Measurements from ENCODE around the gene KMT2C.

Gene KMT2C

DNA sequence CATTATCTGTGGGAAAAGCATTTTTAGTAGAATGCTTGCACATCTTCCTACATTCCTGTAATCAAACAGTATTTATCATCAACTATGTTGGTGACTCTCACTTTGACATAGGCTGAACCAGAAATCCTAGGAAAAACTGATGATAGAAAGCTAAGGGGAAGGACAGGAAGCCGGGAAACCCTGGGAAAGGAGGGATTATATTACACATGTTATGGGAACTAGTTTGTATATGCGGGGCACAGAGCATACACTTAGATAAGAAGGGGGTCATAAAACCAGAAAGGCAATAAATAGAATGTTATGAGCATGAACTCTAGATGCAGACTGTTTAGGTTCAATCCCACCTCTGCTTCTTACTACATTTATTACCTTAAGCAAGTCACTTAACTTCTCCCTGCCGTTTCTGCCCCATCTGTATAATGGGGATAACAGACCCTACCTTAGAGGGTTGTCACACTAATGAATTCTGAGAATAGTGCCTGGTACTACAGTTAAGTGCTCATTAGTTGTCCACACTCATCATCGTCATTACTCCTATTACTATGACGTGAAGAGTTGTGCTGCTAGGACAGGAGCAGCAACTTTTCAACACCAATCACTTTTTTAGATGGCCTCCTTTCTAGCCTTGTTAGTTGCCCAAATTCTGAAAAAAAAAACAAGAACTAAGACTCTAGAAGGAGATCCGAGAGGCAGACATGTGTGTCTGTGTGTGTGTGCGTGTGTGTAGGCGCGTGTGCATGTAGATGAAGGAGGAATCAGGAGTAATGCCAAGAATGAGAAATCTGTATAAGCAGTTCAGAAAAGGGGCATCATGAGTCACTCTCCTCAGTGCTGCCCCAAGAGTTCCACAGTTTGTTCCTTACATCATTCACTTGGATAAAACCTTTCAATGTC lies 52.2 kb downstream of the KMT2C start:
- TF ChIP-seq EGR1 (IDR thresholded peaks at IDR 0.05) (no peak), RAD21 (IDR thresholded peaks at IDR 0.05; ENCODE audit: low read depth) (no peak), EP300 (IDR thresholded peaks at IDR 0.05; ENCODE audit: borderline replicate concordance) (no peak), CEBPB (IDR thresholded peaks at IDR 0.05) (no peak), ZBTB7A (IDR thresholded peaks at IDR 0.05; ENCODE audit: low read depth) (no peak), CREB1 (IDR thresholded peaks at IDR 0.05; ENCODE audit: low read depth) (no peak), TEAD4 (IDR thresholded peaks at IDR 0.05) (no peak), NFIC (IDR thresholded peaks at IDR 0.05) (no peak), USF1 (IDR thresholded peaks at IDR 0.05) (no peak)
- TF ChIP-seq, protein P1, sequence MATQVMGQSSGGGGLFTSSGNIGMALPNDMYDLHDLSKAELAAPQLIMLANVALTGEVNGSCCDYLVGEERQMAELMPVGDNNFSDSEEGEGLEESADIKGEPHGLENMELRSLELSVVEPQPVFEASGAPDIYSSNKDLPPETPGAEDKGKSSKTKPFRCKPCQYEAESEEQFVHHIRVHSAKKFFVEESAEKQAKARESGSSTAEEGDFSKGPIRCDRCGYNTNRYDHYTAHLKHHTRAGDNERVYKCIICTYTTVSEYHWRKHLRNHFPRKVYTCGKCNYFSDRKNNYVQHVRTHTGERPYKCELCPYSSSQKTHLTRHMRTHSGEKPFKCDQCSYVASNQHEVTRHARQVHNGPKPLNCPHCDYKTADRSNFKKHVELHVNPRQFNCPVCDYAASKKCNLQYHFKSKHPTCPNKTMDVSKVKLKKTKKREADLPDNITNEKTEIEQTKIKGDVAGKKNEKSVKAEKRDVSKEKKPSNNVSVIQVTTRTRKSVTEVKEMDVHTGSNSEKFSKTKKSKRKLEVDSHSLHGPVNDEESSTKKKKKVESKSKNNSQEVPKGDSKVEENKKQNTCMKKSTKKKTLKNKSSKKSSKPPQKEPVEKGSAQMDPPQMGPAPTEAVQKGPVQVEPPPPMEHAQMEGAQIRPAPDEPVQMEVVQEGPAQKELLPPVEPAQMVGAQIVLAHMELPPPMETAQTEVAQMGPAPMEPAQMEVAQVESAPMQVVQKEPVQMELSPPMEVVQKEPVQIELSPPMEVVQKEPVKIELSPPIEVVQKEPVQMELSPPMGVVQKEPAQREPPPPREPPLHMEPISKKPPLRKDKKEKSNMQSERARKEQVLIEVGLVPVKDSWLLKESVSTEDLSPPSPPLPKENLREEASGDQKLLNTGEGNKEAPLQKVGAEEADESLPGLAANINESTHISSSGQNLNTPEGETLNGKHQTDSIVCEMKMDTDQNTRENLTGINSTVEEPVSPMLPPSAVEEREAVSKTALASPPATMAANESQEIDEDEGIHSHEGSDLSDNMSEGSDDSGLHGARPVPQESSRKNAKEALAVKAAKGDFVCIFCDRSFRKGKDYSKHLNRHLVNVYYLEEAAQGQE (IDR thresholded peaks at IDR 0.05; ENCODE audit: low read depth) = no peak
- TF ChIP-seq, protein P2, sequence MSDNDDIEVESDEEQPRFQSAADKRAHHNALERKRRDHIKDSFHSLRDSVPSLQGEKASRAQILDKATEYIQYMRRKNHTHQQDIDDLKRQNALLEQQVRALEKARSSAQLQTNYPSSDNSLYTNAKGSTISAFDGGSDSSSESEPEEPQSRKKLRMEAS (IDR thresholded peaks at IDR 0.05) = no peak

- TF ChIP-seq TCF12 (IDR thresholded peaks at IDR 0.05; ENCODE audit: low read depth) = no peak
- TF ChIP-seq CREB1 (IDR thresholded peaks at IDR 0.05; ENCODE audit: low read depth) = no peak
- TF ChIP-seq RAD21 (IDR thresholded peaks at IDR 0.05; ENCODE audit: low read depth) = no peak
- TF ChIP-seq NFIC (IDR thresholded peaks at IDR 0.05) = no peak
- TF ChIP-seq EP300 (IDR thresholded peaks at IDR 0.05; ENCODE audit: borderline replicate concordance) = no peak
- TF ChIP-seq ZBTB7A (IDR thresholded peaks at IDR 0.05; ENCODE audit: low read depth) = no peak
- no peak for TF ChIP-seq TEAD4 (IDR thresholded peaks at IDR 0.05)
- no peak for TF ChIP-seq USF1 (IDR thresholded peaks at IDR 0.05)
Measured at GRCh38 chr7:152382244-152382643, 53.6 kb downstream of the KMT2C start.

GRCh38 chr7:152370297-152370696 lies 65.5 kb downstream of the KMT2C start:
- TF ChIP-seq CEBPB (IDR thresholded peaks at IDR 0.05) (no peak), ZBTB7A (IDR thresholded peaks at IDR 0.05; ENCODE audit: low read depth) (no peak), EP300 (IDR thresholded peaks at IDR 0.05; ENCODE audit: borderline replicate concordance) (no peak), EGR1 (IDR thresholded peaks at IDR 0.05) (no peak), RAD21 (IDR thresholded peaks at IDR 0.05; ENCODE audit: low read depth) (no peak), USF1 (IDR thresholded peaks at IDR 0.05) (no peak)
- TF ChIP-seq, protein P2 (IDR thresholded peaks at IDR 0.05) = no peak
- TF ChIP-seq, protein P1 (IDR thresholded peaks at IDR 0.05; ENCODE audit: low read depth) = no peak

- TF ChIP-seq EGR1 (IDR thresholded peaks at IDR 0.05) (no peak), CEBPB (IDR thresholded peaks at IDR 0.05) (no peak), CREB1 (IDR thresholded peaks at IDR 0.05; ENCODE audit: low read depth) (no peak)
Measured at GRCh38 chr7:152369518-152369917, 66.3 kb downstream of the KMT2C start.

GRCh38 chr7:152367170-152367569 lies 68.6 kb downstream of the KMT2C start:
- TF ChIP-seq, protein P1 (IDR thresholded peaks at IDR 0.05; ENCODE audit: low read depth) = no peak
- TF ChIP-seq ZBTB7A (IDR thresholded peaks at IDR 0.05; ENCODE audit: low read depth) = no peak
- no peak for TF ChIP-seq YY1 (IDR thresholded peaks at IDR 0.05; ENCODE audit: low read depth)
- TF ChIP-seq FOXM1 (IDR thresholded peaks at IDR 0.05; ENCODE audit: borderline replicate concordance, low read depth) = no peak
- TF ChIP-seq NFIC (IDR thresholded peaks at IDR 0.05) = no peak
- TF ChIP-seq CREB1 (IDR thresholded peaks at IDR 0.05; ENCODE audit: low read depth) = no peak
- no peak for TF ChIP-seq USF1 (IDR thresholded peaks at IDR 0.05)
- TF ChIP-seq TAF1 (IDR thresholded peaks at IDR 0.05; ENCODE audit: low read depth) = no peak
- TF ChIP-seq RAD21 (IDR thresholded peaks at IDR 0.05; ENCODE audit: low read depth) = no peak
- TF ChIP-seq EGR1 (IDR thresholded peaks at IDR 0.05) = no peak
- TF ChIP-seq TEAD4 (IDR thresholded peaks at IDR 0.05) = no peak
